ENCODE measurements around the gene WWC1. TPM values are rescaled to one million over a fixed set of nuclear protein-coding genes. Genes with fewer than 3 reads are reported as not detected.

The WWC1 gene
- total and polyA plus RNA-seq, 4 donors = 48.4 to 77.0 (median 56.2) TPM

DNA sequence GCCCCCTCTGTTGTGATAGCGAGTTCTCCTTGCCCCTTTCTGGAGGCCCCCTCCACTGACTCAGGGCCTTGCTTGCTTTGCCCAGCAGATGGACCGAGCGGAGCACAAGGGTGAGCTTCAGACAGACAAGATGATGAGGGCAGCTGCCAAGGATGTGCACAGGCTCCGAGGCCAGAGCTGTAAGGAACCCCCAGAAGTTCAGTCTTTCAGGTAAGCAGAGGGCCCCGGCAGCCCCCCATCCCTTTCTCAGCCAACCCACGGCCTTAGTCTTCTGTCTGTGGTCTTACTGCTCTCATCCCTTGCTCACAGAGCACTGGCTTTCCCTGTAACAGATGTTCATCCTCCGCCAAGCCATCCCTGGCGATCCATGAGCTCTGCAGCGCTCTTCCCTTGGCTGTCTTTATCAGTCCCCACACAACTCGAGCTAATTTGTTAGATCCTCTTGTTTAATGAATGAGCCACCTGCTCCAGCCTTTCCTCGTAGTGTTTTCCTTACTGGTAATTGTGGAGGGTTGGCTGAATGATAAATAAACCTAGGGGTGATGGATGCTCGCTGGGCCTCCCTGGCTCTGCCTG, 176.4 kb downstream of the WWC1 start:
- WGBS, 2 donors = 81 to 90% methylated on average over 12 of the region's 12 CpGs

DNA sequence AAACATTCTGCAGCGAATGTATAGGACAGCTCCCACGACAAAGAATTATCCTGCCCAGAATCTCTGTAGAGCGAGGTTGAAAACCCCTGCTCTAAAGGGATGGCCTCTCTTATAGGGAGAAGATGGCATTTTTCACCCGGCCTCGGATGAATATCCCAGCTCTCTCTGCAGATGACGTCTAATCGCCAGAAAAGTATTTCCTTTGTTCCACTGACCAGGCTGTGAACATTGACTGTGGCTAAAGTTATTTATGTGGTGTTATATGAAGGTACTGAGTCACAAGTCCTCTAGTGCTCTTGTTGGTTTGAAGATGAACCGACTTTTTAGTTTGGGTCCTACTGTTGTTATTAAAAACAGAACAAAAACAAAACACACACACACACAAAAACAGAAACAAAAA, 177.4 kb downstream of the WWC1 start:
- TF ChIP-seq CTCF (IDR thresholded peaks at IDR 0.05; ENCODE audit: control extremely low read depth, extremely low read depth) = no peak
- Histone ChIP-seq H3K9me3 (ENCODE audit: control insufficient read depth in 4 of 4, insufficient read depth in 3 of 4, low read length in 3 of 4) (no peaks in the 10 kb centered on the region), H3K36me3 (ENCODE audit: control insufficient read depth in 4 of 4, insufficient read depth in 4 of 4, low read length in 4 of 4) (peaks cover 0 to 4% (median 1%) of the 10 kb centered on the region in 4 donors), H3K4me3 (no peak overlapping the region), H3K4me1 (ENCODE audit: control insufficient read depth in 5 of 5, insufficient read depth in 5 of 5, low read length in 5 of 5) (no peaks in the 10 kb centered on the region), H3K9ac (ENCODE audit: insufficient read depth in 1 of 2, low read length in 2 of 2) (no peak overlapping the region), H3K27me3 (ENCODE audit: control insufficient read depth in 3 of 3, insufficient read depth in 3 of 3, low read length in 2 of 3) (no peaks in the 10 kb centered on the region), H3K27ac (ENCODE audit: low read depth in 1 of 2, low read length in 1 of 2) (no peak overlapping the region)
- WGBS, 2 donors = 79 to 84% methylated on average over 8 of the region's 8 CpGs
- no peak for DNase-seq
- no peak for ATAC-seq (ENCODE audit: insufficient read depth, low FRiP score)

More for the DNA sequence above, 176.4 kb downstream of the WWC1 start:
- no peak for ATAC-seq (ENCODE audit: insufficient read depth, low FRiP score)
- no peak overlapping the region for H3K9ac ChIP-seq (ENCODE audit: insufficient read depth in 1 of 2, low read length in 2 of 2)
- H3K27ac ChIP-seq (ENCODE audit: low read depth in 1 of 2, low read length in 1 of 2) = no peak overlapping the region
- no peaks in the 10 kb centered on the region for H3K27me3 ChIP-seq (ENCODE audit: control insufficient read depth in 3 of 3, insufficient read depth in 3 of 3, low read length in 2 of 3)
- H3K36me3 ChIP-seq (ENCODE audit: control insufficient read depth in 4 of 4, insufficient read depth in 4 of 4, low read length in 4 of 4) = peaks cover 0 to 4% (median 1%) of the 10 kb centered on the region in 4 donors
- TF ChIP-seq CTCF (IDR thresholded peaks at IDR 0.05; ENCODE audit: control extremely low read depth, extremely low read depth) = no peak
- no peak for DNase-seq
- no peak overlapping the region for H3K4me3 ChIP-seq
- H3K9me3 ChIP-seq (ENCODE audit: control insufficient read depth in 4 of 4, insufficient read depth in 3 of 4, low read length in 3 of 4) = no peaks in the 10 kb centered on the region
- no peaks in the 10 kb centered on the region for H3K4me1 ChIP-seq (ENCODE audit: control insufficient read depth in 5 of 5, insufficient read depth in 5 of 5, low read length in 5 of 5)

DNA sequence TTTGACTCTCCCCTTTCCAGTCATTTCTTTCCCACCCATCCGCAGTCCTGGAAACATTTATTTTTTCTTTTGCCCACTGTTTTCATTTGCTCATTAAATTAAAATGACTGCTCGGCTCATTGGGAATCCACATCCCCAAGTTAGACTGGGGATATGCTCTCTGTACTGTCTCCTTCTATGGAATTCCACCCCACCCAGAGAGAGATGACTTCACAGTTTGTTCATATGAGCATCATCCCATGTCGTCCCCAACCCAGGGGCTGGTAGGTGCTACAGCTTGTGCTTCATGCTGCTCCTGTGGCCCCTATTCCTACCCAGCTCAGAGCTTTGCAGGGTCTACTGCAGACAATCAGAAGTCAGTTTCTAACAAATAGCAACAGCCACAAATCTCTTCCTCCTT, 178.4 kb downstream of the WWC1 start:
- 88 to 96% methylated on average over 3 of the region's 3 CpGs for WGBS, 2 donors
- no peak for DNase-seq
- no peaks in the 10 kb centered on the region for H3K27me3 ChIP-seq (ENCODE audit: control insufficient read depth in 3 of 3, insufficient read depth in 3 of 3, low read length in 2 of 3)
- ATAC-seq (ENCODE audit: insufficient read depth, low FRiP score) = no peak
- H3K36me3 ChIP-seq (ENCODE audit: control insufficient read depth in 4 of 4, insufficient read depth in 4 of 4, low read length in 4 of 4) = peaks cover 0 to 4% (median 1%) of the 10 kb centered on the region in 4 donors
- no peak for TF ChIP-seq CTCF (IDR thresholded peaks at IDR 0.05; ENCODE audit: control extremely low read depth, extremely low read depth)
- H3K27ac ChIP-seq (ENCODE audit: low read depth in 1 of 2, low read length in 1 of 2) = no peak overlapping the region
- no peak overlapping the region for H3K4me3 ChIP-seq
- no peaks in the 10 kb centered on the region for H3K4me1 ChIP-seq (ENCODE audit: control insufficient read depth in 5 of 5, insufficient read depth in 5 of 5, low read length in 5 of 5)
- H3K9ac ChIP-seq (ENCODE audit: insufficient read depth in 1 of 2, low read length in 2 of 2) = no peak overlapping the region
- H3K9me3 ChIP-seq (ENCODE audit: control insufficient read depth in 4 of 4, insufficient read depth in 3 of 4, low read length in 3 of 4) = no peaks in the 10 kb centered on the region

DNA sequence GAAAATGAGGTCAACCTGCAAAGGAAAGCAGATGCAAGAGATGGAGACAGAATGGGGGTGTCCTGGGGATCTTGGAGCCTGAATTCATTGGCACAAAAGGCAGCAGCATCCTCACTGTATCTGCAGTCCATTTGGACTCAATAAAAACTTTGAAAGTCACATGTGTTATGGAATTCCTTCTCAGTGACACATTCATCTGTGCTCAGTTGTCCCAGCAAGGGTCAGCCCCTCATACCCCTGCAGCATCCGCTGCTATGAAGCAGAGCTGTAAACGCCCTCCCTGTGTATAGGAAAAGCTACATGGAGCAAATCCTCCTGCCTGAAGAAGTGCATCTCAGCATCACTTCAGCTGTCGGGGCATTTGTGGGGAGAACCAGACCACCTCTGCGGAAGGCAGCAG, 180.3 kb downstream of the WWC1 start:
- H3K4me1 ChIP-seq (ENCODE audit: control insufficient read depth in 5 of 5, insufficient read depth in 5 of 5, low read length in 5 of 5) = no peaks in the 10 kb centered on the region
- H3K27ac ChIP-seq (ENCODE audit: low read depth in 1 of 2, low read length in 1 of 2) = no peak overlapping the region
- ATAC-seq (ENCODE audit: insufficient read depth, low FRiP score) = no peak
- no peak overlapping the region for H3K4me3 ChIP-seq
- H3K36me3 ChIP-seq (ENCODE audit: control insufficient read depth in 4 of 4, insufficient read depth in 4 of 4, low read length in 4 of 4) = peaks cover 0 to 4% (median 0%) of the 10 kb centered on the region in 4 donors
- H3K27me3 ChIP-seq (ENCODE audit: control insufficient read depth in 3 of 3, insufficient read depth in 3 of 3, low read length in 2 of 3) = no peaks in the 10 kb centered on the region
- no peaks in the 10 kb centered on the region for H3K9me3 ChIP-seq (ENCODE audit: control insufficient read depth in 4 of 4, insufficient read depth in 3 of 4, low read length in 3 of 4)
- WGBS, 2 donors = 88 to 89% methylated on average over 4 of the region's 4 CpGs
- DNase-seq = no peak
- no peak overlapping the region for H3K9ac ChIP-seq (ENCODE audit: insufficient read depth in 1 of 2, low read length in 2 of 2)
- no peak for TF ChIP-seq CTCF (IDR thresholded peaks at IDR 0.05; ENCODE audit: control extremely low read depth, extremely low read depth)
